GM19238 (cell line): Measurements from ENCODE around the gene JAZF1.

Source experiments
- DNase-seq: peaks from one replicate; pipeline ENCODE4 v3.0.0; 2011; ENCODE audit warnings: low spot score; ENCODE audit not compliant: insufficient read length

Gene JAZF1

DNA sequence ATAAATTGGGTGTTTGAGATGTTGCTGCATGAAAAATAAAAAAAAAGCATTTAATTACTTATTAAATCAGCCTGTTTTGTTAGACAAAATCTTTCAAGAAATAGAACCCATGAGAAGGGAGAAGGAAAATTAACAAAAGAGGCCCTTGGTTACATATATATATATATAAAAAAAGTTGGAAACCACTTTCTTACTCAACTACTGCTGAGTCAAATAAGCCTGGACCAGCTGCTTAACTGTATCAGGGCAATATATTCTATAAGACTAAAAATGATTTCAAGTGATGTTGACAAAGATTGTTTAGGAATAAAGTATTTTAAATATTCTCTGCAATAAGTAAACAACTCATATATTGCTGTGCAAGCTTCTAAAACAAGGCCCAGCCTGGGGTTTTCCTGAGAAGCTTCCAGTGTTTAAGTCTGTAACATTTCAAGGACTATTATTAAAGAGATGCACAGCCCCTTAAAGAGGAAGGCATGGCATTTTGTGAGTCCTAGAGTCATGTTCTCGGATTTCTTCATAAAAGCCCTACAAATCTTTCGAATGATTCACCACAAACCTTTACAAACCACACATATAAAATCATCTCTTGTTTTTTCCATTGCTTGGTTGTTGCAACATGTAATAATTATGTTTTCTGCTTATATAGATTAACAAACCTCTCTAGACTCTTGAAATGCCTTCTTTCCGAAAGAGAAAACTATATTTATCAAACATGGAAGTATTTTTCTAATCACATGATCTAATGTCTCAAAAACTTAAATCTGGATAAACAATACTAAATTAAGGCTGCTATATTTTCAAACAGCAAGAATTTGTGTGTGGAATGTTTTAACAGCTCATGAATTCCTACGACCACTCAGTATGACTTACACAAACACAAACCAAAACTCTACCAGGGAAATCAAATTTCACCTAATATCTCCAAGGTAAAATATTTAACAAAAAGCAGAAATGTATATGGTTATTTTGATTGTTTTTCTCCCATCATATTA, 14.3 kb downstream of the JAZF1 start:
- DNase-seq = no peak

DNA sequence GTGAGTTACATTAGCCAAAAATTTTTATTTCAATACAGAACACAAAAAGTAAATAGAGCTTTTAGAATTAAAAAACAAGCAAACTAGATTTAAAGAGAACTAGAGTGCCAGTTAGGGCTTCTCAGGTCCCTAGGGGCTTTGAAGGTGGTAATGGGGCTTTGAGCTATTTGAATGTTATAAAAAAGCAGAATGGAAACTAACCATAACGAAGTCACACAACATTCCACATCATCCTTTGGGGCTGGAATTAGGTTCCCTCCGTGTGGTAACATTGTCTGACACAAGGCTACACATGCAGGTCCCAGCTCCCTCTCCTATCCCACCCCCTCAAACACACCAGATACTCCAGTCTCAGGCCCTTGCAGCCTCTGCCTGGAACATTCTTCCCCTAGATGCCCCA, 15.3 kb downstream of the JAZF1 start:
- DNase-seq = no peak

DNA sequence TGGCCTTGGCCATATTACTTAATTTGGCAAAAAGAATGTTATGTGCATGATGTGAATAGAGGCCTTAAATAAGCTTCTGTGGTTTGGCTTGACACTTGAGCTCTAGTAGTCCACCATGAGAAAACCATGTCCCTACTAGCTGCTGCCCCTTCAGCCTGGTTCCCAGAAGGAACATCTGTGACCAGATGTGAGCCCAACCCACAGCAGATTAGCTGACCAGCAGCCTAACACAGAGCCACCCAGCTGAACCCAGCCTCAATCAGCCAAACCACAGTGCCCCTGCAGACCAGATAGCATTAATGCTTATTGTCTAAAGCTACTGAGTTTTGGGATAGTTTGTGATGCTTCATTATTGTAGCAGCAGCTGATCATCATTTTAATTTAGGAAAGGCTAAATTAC, 16.6 kb downstream of the JAZF1 start:
- no peak for DNase-seq

DNA sequence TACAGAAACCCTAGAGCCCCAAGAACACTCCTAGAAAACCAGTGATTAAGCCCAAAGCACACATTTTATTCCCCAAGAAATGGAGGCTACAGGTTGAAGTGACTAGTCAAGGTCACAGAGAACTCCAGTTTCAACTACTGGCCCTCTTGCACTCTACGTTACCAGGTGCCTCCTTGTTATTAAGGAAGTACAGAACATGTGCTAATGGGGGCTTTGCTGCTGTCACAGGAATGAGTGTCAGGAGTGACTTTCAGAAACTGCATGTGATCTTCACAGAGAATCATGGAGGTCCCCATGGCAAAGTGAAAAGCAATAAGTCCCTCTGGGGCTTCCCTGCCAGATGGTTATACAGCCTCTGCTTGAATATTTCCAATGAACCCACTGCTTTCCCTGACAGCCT, 19.3 kb downstream of the JAZF1 start:
- no peak for DNase-seq

DNA sequence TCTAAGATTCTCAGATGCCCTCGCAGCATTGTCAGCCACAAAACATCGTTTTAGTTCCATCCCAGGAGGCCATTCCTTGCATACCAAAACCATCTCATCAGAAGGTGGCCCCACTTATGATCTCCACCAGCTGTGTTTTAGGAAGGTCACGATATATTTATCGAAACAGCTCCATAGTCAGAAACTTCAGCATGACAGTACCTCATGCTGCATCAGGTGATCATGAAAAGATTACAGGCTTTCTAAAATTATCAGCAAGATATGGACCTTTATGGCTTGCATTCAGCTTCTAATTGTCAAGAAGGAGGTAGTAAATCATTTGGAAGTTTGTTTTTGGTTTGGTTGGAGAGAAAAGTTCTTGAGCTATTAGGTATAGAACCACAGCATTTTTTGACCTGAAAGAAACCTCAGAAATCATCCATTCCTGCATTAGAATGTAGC, 20.0 kb downstream of the JAZF1 start:
- no peak for DNase-seq

DNA sequence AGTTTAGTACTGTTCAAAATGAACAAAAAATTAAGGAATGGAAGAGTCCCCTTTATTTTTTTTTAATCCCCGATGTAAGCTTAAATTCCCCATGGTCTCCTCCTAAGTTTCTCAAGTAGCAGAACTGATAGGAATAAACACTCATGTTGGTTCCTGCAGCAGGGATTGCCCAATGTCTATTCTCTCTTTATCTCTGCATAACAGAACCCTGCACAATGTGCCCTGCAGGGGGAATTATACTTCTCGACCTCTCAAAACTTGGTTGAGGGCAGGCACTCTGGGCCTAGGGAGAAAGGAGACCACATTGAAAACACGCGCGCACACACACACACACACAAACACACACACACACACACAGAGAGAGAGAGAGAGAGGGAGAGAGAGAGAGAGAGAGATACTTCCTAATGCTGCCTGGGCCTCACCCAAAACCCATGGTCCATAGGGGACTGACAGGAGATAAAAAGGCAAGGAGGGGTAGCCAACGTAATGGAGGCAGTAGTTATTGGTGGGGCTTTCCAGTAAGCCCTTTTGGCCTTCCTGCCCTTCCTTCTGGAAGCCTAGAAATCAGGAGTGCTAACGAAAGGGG, 22.7 kb downstream of the JAZF1 start:
- DNase-seq = no peak

DNA sequence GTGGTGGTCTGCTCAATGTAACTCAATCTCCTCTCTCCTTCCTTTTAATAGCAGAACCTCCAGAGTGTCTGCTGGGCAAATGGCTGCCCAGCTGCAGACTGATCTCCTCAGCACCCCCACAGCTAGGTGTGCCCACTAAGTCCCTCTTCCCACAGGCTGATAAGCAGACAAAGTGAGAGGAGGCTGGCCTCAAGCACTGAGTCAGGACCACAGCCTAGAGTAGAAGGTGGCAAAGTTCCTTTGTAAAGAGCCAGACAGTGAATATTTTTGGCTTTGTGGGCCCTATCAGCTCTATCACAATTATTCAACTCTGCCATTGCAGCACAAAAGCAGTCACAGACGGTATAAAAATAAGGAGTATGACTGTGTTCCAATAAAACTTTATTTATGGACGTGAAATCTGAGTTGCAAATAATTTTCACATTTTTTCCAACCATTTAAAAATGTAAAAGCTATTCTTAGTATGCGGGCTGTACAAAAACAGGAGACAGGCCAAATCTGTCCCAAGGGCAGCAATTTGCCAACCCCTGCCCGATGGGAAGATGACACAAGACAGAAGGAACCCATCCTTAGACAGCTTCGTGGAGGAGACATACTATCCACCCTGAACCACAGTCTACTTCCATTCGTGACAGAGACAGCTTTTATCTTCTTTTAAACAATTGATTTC, 23.4 kb downstream of the JAZF1 start:
- DNase-seq = no peak

DNA sequence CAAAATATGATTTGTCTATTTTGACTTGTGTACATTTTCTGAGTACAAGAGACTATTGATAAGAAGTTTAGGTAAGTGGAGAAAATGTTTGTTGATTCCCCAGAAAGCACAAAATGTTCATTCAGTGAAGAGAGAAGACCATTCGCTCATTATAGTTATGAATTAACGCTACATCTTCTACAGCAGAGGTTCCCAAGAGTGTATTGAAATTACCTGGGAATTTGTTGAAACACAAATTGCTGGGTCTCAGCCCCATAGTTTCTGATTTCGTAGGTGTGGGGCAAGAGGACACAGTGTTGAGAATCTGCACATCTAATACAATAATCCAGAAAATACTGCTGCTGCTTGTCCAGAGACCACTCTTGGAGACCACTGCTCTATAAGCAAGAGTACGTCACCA, 24.2 kb downstream of the JAZF1 start:
- DNase-seq = no peak

DNA sequence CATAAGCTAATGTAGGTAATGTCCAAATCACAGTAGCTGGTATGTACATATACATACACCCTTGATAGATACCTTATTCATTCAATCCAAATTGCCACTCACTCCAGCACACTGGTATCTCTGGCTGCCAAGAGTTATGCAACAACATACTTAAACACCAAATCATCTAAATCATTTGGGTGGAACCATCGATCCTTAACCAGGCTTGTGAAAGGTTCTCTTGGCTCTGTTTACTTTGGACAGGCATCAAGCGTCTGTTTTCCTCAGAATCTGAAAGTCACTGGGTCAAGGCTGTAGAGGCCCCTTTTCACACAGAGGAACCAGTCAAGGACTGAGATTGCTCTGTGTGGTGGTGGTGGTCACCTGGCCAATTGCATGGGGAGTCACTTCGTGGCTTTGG, 24.6 kb downstream of the JAZF1 start:
- DNase-seq = no peak

DNA sequence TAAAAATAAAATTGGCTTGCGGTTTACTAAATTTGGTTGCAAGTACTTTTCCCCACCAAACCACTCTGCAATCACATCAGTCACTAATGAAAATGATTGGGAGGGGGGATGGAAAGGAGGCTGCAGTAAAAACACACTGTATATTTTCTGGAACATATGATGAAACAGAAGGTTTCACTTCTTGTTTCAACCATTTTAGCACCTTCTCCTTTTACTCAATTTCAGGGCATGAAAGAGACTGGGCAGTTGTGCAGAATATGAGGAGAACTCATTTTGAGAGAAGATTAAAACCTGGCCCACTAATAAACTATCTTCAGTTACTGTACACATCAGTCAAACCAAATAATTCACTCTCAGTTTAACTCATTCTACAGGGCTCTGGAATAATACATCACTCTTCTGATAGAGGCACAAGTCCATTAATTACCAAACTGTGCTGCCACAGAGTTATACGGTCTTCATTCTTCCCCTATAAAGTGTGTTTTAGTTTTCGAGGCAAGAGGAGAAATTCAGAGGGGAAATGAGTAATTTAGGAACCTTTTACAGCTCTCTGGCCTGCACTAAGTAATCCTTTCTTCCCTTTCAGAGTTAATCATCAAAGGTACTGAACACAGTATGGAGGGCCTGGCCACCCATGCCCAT, 25.5 kb downstream of the JAZF1 start:
- DNase-seq = peak; percentile 21

DNA sequence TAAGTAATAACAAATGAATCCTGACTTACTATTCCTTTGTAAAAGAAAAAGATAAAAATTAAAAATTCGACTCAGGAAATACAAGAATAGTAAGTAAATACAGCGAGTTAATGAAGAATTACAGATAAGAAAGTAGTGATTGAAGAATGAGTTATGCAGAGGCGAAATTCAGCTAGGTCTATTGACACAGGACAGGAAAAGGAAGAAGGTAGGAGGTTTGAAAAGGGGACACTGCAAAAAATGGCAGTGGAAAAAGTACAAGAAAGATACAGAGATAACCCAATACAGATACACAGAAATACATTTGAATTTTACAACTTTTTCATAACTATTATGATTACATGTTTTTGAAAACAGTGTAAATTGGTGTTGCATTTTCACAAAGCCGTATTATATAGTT, 28.0 kb downstream of the JAZF1 start:
- DNase-seq = no peak

DNA sequence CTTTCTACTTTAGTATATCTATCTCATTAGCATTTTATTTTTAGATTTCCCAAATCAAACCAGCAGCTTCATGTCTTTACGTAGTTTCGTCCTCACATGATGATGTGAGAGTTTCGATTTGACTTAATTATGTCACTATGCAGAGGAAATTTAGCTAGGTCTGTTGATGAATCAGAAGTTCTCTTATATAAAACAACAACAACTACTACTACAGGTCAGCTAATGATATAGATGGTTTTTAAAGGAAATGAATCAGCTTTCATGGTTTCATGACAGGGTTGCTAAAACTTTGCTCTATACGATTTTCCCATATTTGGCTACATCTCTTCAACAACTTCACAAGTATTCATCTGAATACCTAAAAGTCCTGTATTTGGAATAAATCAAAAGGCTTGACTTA, 28.6 kb downstream of the JAZF1 start:
- DNase-seq = no peak

DNA sequence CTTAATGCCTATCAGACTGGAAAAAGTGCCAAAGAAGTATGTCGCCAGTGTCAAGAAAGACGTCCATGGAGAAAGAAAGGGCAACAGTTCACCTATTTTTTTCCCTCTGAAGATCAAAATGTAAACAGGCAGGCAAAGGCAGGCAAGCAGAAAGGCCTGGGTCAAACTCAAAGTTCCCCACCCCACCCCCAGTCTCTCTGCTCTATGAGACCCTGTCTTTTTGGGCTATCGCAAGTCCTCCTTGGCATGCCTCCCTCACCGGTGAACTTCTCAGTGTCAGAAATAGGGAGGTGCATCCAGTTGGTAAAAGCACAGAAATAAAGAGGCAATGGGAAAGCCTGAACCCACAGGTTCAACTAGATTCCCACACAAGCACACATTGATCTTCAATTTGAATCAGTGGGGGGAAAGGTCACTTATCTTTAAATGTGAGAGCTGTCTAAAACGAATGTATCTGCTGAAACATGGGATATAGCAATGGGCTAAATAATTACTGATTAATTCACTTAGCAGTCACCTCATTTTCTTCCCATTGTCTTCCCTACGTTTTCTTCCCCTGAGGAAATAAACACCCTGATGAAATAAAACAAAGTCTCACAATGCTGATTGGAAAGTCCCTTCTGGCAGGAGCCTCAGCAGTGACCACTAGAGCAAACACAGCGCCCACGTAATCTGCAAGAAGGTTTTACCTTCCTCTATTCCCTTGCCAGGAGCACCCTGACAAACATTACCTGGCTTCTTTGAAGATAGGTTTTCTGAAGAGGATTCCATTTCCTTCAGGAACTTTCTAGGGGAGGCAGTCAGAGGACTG, 31.1 kb downstream of the JAZF1 start:
- DNase-seq = no peak

DNA sequence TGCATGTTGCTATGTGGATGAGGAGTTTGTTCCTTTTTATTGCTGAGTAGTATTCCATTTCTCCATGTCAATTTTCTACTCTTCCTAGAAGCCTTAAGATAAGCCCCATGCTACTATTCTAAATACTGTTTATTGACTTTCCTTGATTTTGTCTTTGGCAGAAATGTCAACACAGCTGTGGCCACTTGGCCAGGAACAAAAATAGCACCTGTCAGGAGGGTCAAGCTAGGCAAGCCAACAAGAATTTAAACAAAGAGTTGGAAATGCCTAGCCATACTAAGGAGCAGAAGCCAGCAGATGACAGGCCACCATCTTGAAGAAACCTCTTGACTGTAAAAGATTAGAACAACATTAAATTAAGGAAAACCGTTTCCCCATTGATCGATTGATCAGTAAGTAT, 34.7 kb downstream of the JAZF1 start:
- no peak for DNase-seq

DNA sequence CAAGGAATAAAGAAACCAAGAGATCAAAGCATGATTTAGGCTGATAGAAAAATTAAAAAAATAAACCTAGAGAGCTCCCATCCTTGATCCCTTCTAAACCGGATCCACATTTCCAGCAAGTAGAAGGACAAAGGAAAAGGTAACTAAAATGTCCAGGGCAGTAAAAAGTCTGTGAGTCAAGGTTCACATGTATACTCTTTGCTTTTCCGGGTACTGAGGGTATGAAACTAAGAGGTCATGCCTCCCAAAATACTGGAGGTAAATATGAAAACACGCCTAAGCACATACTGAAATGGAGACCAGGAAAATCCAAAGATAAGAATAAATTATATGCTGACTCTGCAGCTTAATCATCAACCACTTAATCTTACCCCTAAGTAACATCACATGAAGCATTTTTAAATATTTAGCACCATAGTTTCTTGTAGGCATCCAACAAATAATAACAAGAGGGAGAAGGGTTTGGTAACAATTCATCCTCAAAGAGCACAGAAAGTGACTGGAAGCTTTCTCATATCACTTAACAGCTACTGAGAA, 35.4 kb downstream of the JAZF1 start:
- DNase-seq = no peak

DNA sequence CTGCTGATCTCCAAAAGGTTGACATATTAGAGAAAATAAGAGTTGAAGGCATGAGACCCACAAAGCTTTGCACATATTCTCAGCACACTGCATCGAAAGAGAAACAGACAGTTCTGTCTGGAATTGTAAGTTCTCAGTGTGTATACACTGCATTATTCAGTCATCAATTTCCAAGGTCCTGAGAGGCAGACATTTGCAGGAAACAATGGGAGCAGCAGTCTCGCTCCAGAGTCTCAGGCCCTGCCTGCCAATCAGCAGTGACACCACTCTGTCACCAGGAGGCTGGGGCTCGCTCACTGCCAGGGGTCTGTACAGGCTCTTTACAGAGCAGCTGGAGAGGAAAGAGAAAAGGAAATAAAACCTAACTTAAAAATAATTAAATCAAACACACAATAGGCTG, 36.3 kb downstream of the JAZF1 start:
- DNase-seq = no peak

DNA sequence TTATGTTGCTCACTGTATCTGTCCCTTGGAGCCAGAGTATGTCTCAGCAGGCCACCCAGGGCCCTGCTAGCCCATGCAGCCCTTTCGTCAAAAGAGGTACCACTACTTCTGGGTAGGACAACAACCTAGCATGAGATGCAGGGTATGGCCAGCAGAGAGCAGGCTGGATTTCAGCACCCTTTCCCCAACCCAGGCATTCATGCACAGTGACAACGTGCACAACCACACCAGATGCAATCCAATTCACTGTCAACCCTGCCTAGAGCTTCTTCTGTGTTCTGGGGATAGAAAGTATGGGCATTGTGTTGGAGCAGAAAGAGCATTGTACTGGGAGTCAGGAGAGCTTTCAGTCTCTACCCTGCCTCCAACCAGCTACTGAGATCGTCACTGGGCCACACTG, 37.9 kb downstream of the JAZF1 start:
- DNase-seq = no peak

DNA sequence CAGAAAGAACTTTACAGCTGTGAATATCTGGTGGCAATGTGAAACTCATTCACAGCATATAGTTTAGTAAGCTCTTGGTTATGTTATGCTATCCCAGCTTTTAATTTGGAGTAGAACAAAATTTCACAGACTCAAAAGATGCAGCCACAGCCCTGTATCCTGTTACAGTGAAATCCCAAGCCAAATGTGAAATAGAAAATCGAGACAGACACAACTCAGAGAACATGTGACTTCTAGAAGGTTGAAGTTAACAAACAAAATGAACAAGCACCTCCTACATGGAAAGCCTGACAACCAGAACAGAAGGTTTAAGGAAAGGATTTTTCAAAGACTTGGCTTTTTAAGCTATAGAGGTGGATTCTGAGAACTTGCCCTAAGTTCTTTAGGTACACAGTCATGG, 39.6 kb downstream of the JAZF1 start:
- DNase-seq = no peak

DNA sequence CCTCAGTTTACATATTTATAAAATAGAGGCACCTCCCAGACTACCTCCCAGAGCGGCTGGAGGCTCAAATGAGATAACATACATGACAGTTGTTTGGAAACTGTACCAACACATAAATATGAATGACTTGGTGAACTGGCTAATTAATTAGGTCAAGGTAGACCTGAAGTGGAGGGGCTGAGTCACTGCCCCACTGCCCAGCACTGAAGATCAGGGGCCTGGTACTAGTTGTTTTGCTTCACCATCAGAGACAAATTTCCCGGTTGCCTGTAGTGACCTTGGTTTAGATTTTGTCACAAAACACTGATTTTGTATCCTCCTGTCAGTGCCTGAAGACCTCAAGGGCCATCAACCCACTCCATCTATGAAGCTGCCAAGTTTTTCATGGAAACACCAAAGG, 41.8 kb downstream of the JAZF1 start:
- DNase-seq = no peak

DNA sequence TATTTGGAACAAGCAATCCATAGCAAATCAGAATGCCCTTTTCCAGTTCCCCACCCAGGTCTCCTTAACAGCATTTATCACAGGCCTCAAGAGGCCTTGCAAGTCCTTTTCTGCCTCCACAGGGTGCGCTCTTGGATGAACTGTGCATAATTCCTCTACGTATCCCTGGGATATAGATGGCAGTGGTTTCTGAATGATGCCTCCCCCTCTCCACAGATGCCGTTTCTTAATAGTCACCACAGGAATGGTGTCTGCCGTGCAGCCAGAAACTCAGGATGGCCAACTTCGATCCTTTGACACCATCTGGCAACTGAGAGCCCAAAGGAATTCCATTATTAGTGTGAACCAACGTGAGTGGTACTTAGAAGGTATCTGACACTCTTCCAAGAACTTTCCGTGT, 43.1 kb downstream of the JAZF1 start:
- DNase-seq = no peak

DNA sequence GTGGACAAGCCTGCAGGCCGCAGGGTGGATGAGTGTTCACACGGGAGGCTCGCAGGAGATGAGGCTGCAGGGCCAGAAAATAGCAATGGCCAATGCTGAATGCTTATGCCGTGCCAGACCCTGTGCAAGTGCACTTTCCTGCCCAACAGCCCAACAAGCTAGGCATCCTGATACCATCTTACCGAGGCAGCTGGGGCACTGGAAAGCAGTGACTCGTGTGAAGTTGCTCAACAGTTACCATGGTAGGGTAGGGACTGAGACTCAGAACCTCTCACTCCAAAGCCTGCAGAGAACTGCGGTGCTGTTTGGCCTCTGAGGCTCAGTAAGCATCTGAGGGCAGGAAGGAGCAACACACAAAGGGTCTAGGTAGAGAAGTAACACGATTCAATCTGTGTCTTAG, 43.7 kb downstream of the JAZF1 start:
- no peak for DNase-seq
